ENCODE measurements around the gene TEPSIN. TPM values are rescaled to one million over a fixed set of nuclear protein-coding genes. Genes with fewer than 3 reads are reported as not detected.

TEPSIN gene
- polyA plus RNA-seq, 1 donor from 2014 or later: 50.0 TPM

DNA sequence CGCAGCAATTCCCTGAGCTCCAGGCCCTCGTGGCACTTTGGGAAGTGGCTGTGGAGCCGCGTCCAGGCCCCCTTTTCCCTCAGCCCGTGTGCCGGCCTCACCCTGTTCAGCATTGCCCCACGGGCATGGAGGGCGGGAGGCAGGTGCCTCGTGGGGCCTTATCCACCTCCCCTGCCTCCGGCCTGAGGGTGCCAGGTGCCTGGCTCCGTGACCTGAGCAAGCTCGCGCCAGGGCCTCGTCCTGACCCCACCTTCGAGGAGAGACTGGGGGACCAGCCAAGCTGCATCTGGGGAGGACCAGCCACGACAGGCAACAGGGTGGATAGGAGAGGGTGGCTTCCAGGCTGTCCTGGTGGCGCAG is 45.8 kb downstream of the TEPSIN start:
- Histone ChIP-seq H3K27ac (ENCODE audit: low read length) (no peak overlapping the region), H3F3A (ENCODE audit: insufficient read depth, low read length, poor library complexity, severe bottlenecking) (no peaks in the 10 kb centered on the region), H3K79me2 (replicated peaks; ENCODE audit: insufficient read depth, low read length) (no peaks in the 10 kb centered on the region), H3K9me3 (ENCODE audit: low read length) (no peaks in the 10 kb centered on the region), H3K9ac (ENCODE audit: low read length) (no peak overlapping the region), H2AFZ (ENCODE audit: low read depth, low read length) (no peak overlapping the region), H3K27me3 (ENCODE audit: insufficient read depth, low read depth, low read length) (no peaks in the 10 kb centered on the region), H3K4me2 (ENCODE audit: low read length) (no peak overlapping the region), H3K4me3 (ENCODE audit: low read length) (no peak overlapping the region), H4K20me1 (ENCODE audit: insufficient read depth) (no peaks in the 10 kb centered on the region), H3K9me2 (ENCODE audit: insufficient read depth, low read length) (no peaks in the 10 kb centered on the region), H3K36me3 (ENCODE audit: insufficient read depth, low read length) (no peaks in the 10 kb centered on the region)
- TF ChIP-seq RAD21 (conservative IDR thresholded peaks at IDR 0.05) (no peak), EZH2 (IDR thresholded peaks at IDR 0.05; ENCODE audit: borderline replicate concordance, insufficient read depth, low read length, poor library complexity, severe bottlenecking) (no peak), MXI1 (conservative IDR thresholded peaks at IDR 0.05; ENCODE audit: poor library complexity, severe bottlenecking) (no peak), EP300 (conservative IDR thresholded peaks at IDR 0.05; ENCODE audit: poor library complexity, severe bottlenecking) (no peak), POLR2AphosphoS5 (IDR thresholded peaks at IDR 0.05) (no peak)
- TF ChIP-seq, protein P1, sequence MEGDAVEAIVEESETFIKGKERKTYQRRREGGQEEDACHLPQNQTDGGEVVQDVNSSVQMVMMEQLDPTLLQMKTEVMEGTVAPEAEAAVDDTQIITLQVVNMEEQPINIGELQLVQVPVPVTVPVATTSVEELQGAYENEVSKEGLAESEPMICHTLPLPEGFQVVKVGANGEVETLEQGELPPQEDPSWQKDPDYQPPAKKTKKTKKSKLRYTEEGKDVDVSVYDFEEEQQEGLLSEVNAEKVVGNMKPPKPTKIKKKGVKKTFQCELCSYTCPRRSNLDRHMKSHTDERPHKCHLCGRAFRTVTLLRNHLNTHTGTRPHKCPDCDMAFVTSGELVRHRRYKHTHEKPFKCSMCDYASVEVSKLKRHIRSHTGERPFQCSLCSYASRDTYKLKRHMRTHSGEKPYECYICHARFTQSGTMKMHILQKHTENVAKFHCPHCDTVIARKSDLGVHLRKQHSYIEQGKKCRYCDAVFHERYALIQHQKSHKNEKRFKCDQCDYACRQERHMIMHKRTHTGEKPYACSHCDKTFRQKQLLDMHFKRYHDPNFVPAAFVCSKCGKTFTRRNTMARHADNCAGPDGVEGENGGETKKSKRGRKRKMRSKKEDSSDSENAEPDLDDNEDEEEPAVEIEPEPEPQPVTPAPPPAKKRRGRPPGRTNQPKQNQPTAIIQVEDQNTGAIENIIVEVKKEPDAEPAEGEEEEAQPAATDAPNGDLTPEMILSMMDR (IDR thresholded peaks at IDR 0.05; ENCODE audit: poor library complexity, severe bottlenecking): no peak
- TF ChIP-seq, protein P2, sequence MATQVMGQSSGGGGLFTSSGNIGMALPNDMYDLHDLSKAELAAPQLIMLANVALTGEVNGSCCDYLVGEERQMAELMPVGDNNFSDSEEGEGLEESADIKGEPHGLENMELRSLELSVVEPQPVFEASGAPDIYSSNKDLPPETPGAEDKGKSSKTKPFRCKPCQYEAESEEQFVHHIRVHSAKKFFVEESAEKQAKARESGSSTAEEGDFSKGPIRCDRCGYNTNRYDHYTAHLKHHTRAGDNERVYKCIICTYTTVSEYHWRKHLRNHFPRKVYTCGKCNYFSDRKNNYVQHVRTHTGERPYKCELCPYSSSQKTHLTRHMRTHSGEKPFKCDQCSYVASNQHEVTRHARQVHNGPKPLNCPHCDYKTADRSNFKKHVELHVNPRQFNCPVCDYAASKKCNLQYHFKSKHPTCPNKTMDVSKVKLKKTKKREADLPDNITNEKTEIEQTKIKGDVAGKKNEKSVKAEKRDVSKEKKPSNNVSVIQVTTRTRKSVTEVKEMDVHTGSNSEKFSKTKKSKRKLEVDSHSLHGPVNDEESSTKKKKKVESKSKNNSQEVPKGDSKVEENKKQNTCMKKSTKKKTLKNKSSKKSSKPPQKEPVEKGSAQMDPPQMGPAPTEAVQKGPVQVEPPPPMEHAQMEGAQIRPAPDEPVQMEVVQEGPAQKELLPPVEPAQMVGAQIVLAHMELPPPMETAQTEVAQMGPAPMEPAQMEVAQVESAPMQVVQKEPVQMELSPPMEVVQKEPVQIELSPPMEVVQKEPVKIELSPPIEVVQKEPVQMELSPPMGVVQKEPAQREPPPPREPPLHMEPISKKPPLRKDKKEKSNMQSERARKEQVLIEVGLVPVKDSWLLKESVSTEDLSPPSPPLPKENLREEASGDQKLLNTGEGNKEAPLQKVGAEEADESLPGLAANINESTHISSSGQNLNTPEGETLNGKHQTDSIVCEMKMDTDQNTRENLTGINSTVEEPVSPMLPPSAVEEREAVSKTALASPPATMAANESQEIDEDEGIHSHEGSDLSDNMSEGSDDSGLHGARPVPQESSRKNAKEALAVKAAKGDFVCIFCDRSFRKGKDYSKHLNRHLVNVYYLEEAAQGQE (IDR thresholded peaks at IDR 0.05; ENCODE audit: borderline replicate concordance): no peak

DNA sequence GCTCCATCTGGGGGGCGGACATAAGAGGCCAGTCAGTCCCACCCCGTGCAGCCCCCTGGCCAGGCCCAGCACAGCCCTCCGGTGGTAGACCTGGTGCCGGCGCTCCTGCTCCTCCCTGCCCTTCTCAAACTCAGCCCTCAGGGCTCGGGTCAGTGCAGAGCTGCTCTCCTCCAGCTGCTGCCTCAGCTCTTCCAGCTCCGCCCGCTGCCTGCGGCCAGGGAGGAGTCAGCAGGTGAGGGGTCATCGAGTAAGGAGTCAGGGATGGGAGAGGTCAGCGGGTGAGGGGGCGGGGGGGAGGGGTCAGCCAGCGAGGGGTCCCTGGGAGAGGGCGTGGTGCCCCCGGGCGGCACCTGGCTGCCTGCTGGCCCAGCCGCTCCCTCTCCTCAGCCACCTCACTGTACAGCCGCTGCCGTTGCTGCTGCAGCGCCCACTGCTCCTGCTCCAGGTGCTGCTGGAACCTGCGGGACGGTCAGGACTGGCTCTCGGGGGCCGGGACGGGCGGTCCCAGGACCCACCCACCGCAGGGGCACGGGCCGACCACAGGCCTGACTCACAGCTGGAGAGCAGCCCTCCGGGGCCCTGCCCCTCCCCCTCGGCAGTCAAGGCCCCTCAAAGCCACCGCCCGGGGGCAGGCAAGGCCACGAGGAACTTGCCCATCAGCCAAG is 46.3 kb downstream of the TEPSIN start:
- TF ChIP-seq, protein P2 (IDR thresholded peaks at IDR 0.05; ENCODE audit: borderline replicate concordance): no peak
- TF ChIP-seq EZH2 (IDR thresholded peaks at IDR 0.05; ENCODE audit: borderline replicate concordance, insufficient read depth, low read length, poor library complexity, severe bottlenecking) (no peak), SMC3 (conservative IDR thresholded peaks at IDR 0.05; ENCODE audit: poor library complexity) (no peak), MXI1 (conservative IDR thresholded peaks at IDR 0.05; ENCODE audit: poor library complexity, severe bottlenecking) (no peak), POLR2AphosphoS5 (IDR thresholded peaks at IDR 0.05) (no peak), EP300 (conservative IDR thresholded peaks at IDR 0.05; ENCODE audit: poor library complexity, severe bottlenecking) (no peak), TAF1 (IDR thresholded peaks at IDR 0.05; ENCODE audit: low read depth) (no peak)
- TF ChIP-seq, protein P1 (IDR thresholded peaks at IDR 0.05; ENCODE audit: poor library complexity, severe bottlenecking): no peak
- H4K20me1 ChIP-seq (ENCODE audit: insufficient read depth): no peaks in the 10 kb centered on the region
- H3K9me3 ChIP-seq (ENCODE audit: low read length): no peaks in the 10 kb centered on the region
- no peak overlapping the region for H3K4me3 ChIP-seq (ENCODE audit: low read length)
- H3K79me2 ChIP-seq (replicated peaks; ENCODE audit: insufficient read depth, low read length): no peaks in the 10 kb centered on the region
- H3K9me2 ChIP-seq (ENCODE audit: insufficient read depth, low read length): no peaks in the 10 kb centered on the region
- H3K9ac ChIP-seq (ENCODE audit: low read length): no peak overlapping the region
- no peaks in the 10 kb centered on the region for H3K27me3 ChIP-seq (ENCODE audit: insufficient read depth, low read depth, low read length)
- no peak overlapping the region for H3K4me2 ChIP-seq (ENCODE audit: low read length)
- H3F3A ChIP-seq (ENCODE audit: insufficient read depth, low read length, poor library complexity, severe bottlenecking): no peaks in the 10 kb centered on the region
- no peaks in the 10 kb centered on the region for H3K36me3 ChIP-seq (ENCODE audit: insufficient read depth, low read length)
- no peak overlapping the region for H3K27ac ChIP-seq (ENCODE audit: low read length)
- H2AFZ ChIP-seq (ENCODE audit: low read depth, low read length): no peak overlapping the region
